ENCODE results near the gene SH2B2. TPM values are rescaled to one million over a fixed set of nuclear protein-coding genes. Genes with fewer than 3 reads are reported as not detected.

The SH2B2 gene
- total and polyA plus RNA-seq, 7 donors = 13.1 to 36.3 (median 27.3) TPM

- WGBS, 3 donors = 0 to 1% (median 0%) methylated on average over 48 to 69 of the region's 69 CpGs
- Histone ChIP-seq H3K36me3 (ENCODE audit: insufficient read depth in 1 of 2, low read depth in 1 of 2) (no peaks in the 10 kb centered on the region), H3K27me3 (ENCODE audit: insufficient read depth in 3 of 3, low read length in 2 of 3) (no peaks in the 10 kb centered on the region), H3K27ac (peak overlapping the region; percentile 78), H3K4me3 (peak overlapping the region; percentile 81), H3K9me3 (no peaks in the 10 kb centered on the region), H3K4me1 (peaks cover 27% of the 10 kb centered on the region)
- TF ChIP-seq CTCF (IDR thresholded peaks at IDR 0.05) = no peak
- intact Hi-C loops (cut with DNase I) = no loop called here
- peak in 1 of 2 donors; percentile 78 for DNase-seq
- ATAC-seq = peak; percentile 36 to 79 (median 68)
Measured at GRCh38 chr7:102287111-102287980, 678 bp downstream of the SH2B2 start.

- no peak for TF ChIP-seq CTCF (IDR thresholded peaks at IDR 0.05)
- ATAC-seq (no peak), DNase-seq (no peak)
- Histone ChIP-seq H3K4me1 (peaks cover 27% of the 10 kb centered on the region), H3K9me3 (no peaks in the 10 kb centered on the region), H3K36me3 (ENCODE audit: insufficient read depth in 1 of 2, low read depth in 1 of 2) (no peaks in the 10 kb centered on the region), H3K4me3 (peak overlapping the region; percentile 81), H3K27me3 (ENCODE audit: insufficient read depth in 3 of 3, low read length in 2 of 3) (no peaks in the 10 kb centered on the region), H3K27ac (peak overlapping the region; percentile 78)
- intact Hi-C loops (cut with DNase I) = no loop called here
- WGBS, 3 donors = 7 to 13% (median 8%) methylated on average over 5 of the region's 5 CpGs
Measured at GRCh38 chr7:102287981-102288278, 1.3 kb downstream of the SH2B2 start.

GRCh38 chr7:102288285-102288930 lies 1.7 kb downstream of the SH2B2 start:
- Histone ChIP-seq H3K9me3 (no peaks in the 10 kb centered on the region), H3K4me1 (peaks cover 27% of the 10 kb centered on the region), H3K36me3 (ENCODE audit: insufficient read depth in 1 of 2, low read depth in 1 of 2) (no peaks in the 10 kb centered on the region), H3K27ac (peak overlapping the region; percentile 78), H3K4me3 (peak overlapping the region; percentile 81), H3K27me3 (ENCODE audit: insufficient read depth in 3 of 3, low read length in 2 of 3) (no peaks in the 10 kb centered on the region)
- no peak for TF ChIP-seq CTCF (IDR thresholded peaks at IDR 0.05)
- WGBS, 3 donors = 25 to 41% (median 29%) methylated on average over 10 of the region's 10 CpGs
- peak in 1 of 4 donors; percentile 16 for ATAC-seq
- intact Hi-C loops (cut with DNase I) = no loop called here
- DNase-seq = no peak

- Histone ChIP-seq H3K36me3 (ENCODE audit: insufficient read depth in 1 of 2, low read depth in 1 of 2) (no peaks in the 10 kb centered on the region), H3K27ac (no peak overlapping the region), H3K4me3 (no peak overlapping the region), H3K27me3 (ENCODE audit: insufficient read depth in 3 of 3, low read length in 2 of 3) (no peaks in the 10 kb centered on the region), H3K9me3 (no peaks in the 10 kb centered on the region), H3K4me1 (peaks cover 27% of the 10 kb centered on the region)
- no peak for TF ChIP-seq CTCF (IDR thresholded peaks at IDR 0.05)
- intact Hi-C loops (cut with DNase I) = no loop called here
- DNase-seq = no peak
- 64 to 76% (median 71%) methylated on average over 9 of the region's 9 CpGs for WGBS, 3 donors
- ATAC-seq = no peak
Measured at GRCh38 chr7:102289057-102289456, 2.4 kb downstream of the SH2B2 start.

Data from psoas muscle (tissue), 8 donors.